GM12878 (cell line): ENCODE measurements around the gene RPS27L. TPM values are rescaled to one million over a fixed set of nuclear protein-coding genes. Genes with fewer than 3 reads are reported as not detected.

Experiments used
- ATAC-seq: fragments of 200-7000 bp; cut with Tn5 transposase; 3 replicates; pipeline ENCODE4 v1.9.1; 2020; ENCODE audit warnings: mild to moderate bottlenecking, moderate library complexity
- BruUV-seq: library from RNA; stranded (reverse); fragments of 400-500 nt; replicated peaks from 2 replicates; lab custom pipeline; 2021; lab: Mats Ljungman, UMichigan
- CTCF ChIA-PET: fragments of 300-600 bp; sonication (Branson Sonifier 250); formaldehyde crosslinking; extraction: SDS; loops from one replicate; lab custom pipeline; 2021; ENCODE audit warnings: inconsistent platforms; lab: Yijun Ruan, JAX
- POLR2A ChIA-PET: fragments of 350-600 bp; formaldehyde crosslinking; extraction: SDS; loops from one replicate; lab custom pipeline; 2021; ENCODE audit warnings: inconsistent platforms; lab: Charles Lee
- RAD21 ChIA-PET: fragments of 300-600 bp; sonication (Branson Sonifier 250); formaldehyde crosslinking; loops from one replicate; lab custom pipeline; 2023; ENCODE audit warnings: antibody characterized with exemption; ENCODE audit not compliant: unreplicated experiment; lab: Charles Lee
- SMC1A ChIA-PET: fragments of 300-600 bp; sonication (Branson Sonifier 250); formaldehyde crosslinking; loops from one replicate; lab custom pipeline; 2023; ENCODE audit not compliant: unreplicated experiment, uncharacterized antibody; lab: Charles Lee
- DNase-seq: peaks from one replicate; pipeline ENCODE4 v3.0.0-alpha.2; 2011; ENCODE audit warnings: low read depth, low spot score
- FAIRE-seq: peaks from 3 replicates; lab custom pipeline; 2011; peaks lifted over from hg19 to GRCh38; lab: Jason Lieb, UNC
- H2AFZ ChIP-seq: 2 replicates; pipeline ENCODE4 v1.6.0; 2011; ENCODE audit warnings: low read depth, low read length, control low read depth; ENCODE audit not compliant: control insufficient read depth
- H3K27ac ChIP-seq: 2 replicates; pipeline ENCODE4 v1.5.1; 2011; ENCODE audit warnings: control low read depth; ENCODE audit not compliant: control insufficient read depth, insufficient read depth
- H3K27me3 ChIP-seq, 2 experiments: replicated peaks in 1 of 2; 2 replicates each; pipeline versions ENCODE4 v1.6.0 to v1.6.1; 2011; ENCODE audit warnings: low read length in 1 of 2; ENCODE audit not compliant: control insufficient read depth in 2 of 2, insufficient read depth in 2 of 2
- H3K36me3 ChIP-seq, 2 experiments: 2 replicates each; pipeline ENCODE4 v1.5.1; 2011; ENCODE audit warnings: low read length in 1 of 2; ENCODE audit not compliant: control insufficient read depth in 2 of 2, insufficient read depth in 2 of 2
- H3K4me1 ChIP-seq: 2 replicates; pipeline ENCODE4 v1.6.1; 2011; ENCODE audit warnings: mild to moderate bottlenecking, low read length, moderate library complexity, mixed read lengths; ENCODE audit not compliant: control insufficient read depth, insufficient read depth
- H3K4me2 ChIP-seq: 2 replicates; pipeline ENCODE4 v1.6.0; 2011; ENCODE audit warnings: control low read depth; ENCODE audit not compliant: control insufficient read depth, insufficient read depth
- H3K4me3 ChIP-seq: fragments of 200-600 bp; sonication (generic); 2 replicates; pipeline ENCODE4 v1.5.1; 2016
- H3K79me2 ChIP-seq: 2 replicates; pipeline ENCODE4 v1.6.0; 2011; ENCODE audit warnings: low read length; ENCODE audit not compliant: control insufficient read depth, insufficient read depth
- H3K9ac ChIP-seq: 2 replicates; pipeline ENCODE4 v1.8.0; 2011; ENCODE audit warnings: low read length, control low read depth, mixed read lengths; ENCODE audit not compliant: control insufficient read depth, insufficient read depth
- H3K9me3 ChIP-seq: replicated peaks from 3 replicates; pipeline ENCODE4 v1.5.1; 2011; ENCODE audit warnings: mild to moderate bottlenecking, low read length; ENCODE audit not compliant: control insufficient read depth, insufficient read depth
- H4K20me1 ChIP-seq: 2 replicates; pipeline ENCODE4 v1.6.0; 2011; ENCODE audit not compliant: control insufficient read depth, insufficient read depth
- CUX1 ChIP-seq: IDR thresholded peaks from 2 replicates; pipeline ENCODE4 v1.6.1; 2012; ENCODE audit warnings: improper control_type of control experiment, low read depth, low read length; ENCODE audit not compliant: insufficient replicate concordance
- EP300 ChIP-seq, 2 experiments: fragments of 150-350 bp in 1 of 2; IDR thresholded peaks; 2 replicates each; pipeline ENCODE4 v1.6.1; 2011 to 2012; ENCODE audit warnings: low read depth in 2 of 2, low read length in 2 of 2, borderline replicate concordance in 1 of 2, improper control_type of control experiment in 1 of 2, inconsistent platforms in 1 of 2; ENCODE audit not compliant: control insufficient read depth in 1 of 2
- HDAC6 ChIP-seq: fragments of 200-600 bp; sonication (generic); IDR thresholded peaks from one replicate; pipeline ENCODE4 v1.8.0; 2017; ENCODE audit warnings: antibody characterized with exemption; ENCODE audit not compliant: unreplicated experiment
- HSF1 ChIP-seq: fragments of 150-350 bp; IDR thresholded peaks from 2 replicates; pipeline ENCODE4 v1.6.1; 2014; ENCODE audit warnings: mild to moderate bottlenecking, low read depth, low read length
- JUNB ChIP-seq: IDR thresholded peaks from 2 replicates; pipeline ENCODE4 v1.6.1; 2016; ENCODE audit warnings: antibody characterized with exemption, mild to moderate bottlenecking
- RAD51 ChIP-seq: fragments of 450-650 bp; IDR thresholded peaks from 2 replicates; pipeline ENCODE4 v1.6.1; 2016; ENCODE audit warnings: moderate library complexity, mild to moderate bottlenecking, inconsistent platforms
- SMAD5 ChIP-seq: IDR thresholded peaks from 2 replicates; pipeline ENCODE4 v1.6.1; 2016; ENCODE audit warnings: antibody characterized with exemption, low read depth
- SREBF1 ChIP-seq: IDR thresholded peaks from 2 replicates; pipeline ENCODE4 v1.6.1; 2012; ENCODE audit warnings: mild to moderate bottlenecking, low read length
- USF1 ChIP-seq: IDR thresholded peaks from 2 replicates; pipeline ENCODE4 v1.6.1; 2011; ENCODE audit warnings: borderline replicate concordance, low read depth, mild to moderate bottlenecking, moderate library complexity, mixed read lengths, low read length; ENCODE audit not compliant: insufficient read depth; ENCODE audit errors: extremely low read length
- ZNF592 ChIP-seq: fragments of 450-650 bp; IDR thresholded peaks from 2 replicates; pipeline ENCODE4 v1.6.1; 2017; ENCODE audit warnings: mild to moderate bottlenecking, moderate library complexity
- WGBS: methylation state at CpG from one replicate; pipeline ENCODE4 v1.1.6; 2016; ENCODE audit warnings: low lambda C conversion rate; ENCODE audit not compliant: insufficient replicate concordance, insufficient coverage; ENCODE audit errors: missing lambda C conversion rate; 5-methylcytosine and 5-hydroxymethylcytosine counted together
- in situ Hi-C: fragments of 300-500 bp; cut with MboI; formaldehyde crosslinking; loops from 9 replicates; pipeline ENCODE4 v1.14.3; 2018; ENCODE audit warnings: mixed read lengths
- intact Hi-C: fragments of 100-400 bp; cut with micrococcal nuclease; formaldehyde crosslinking; loops from one replicate; pipeline ENCODE4 v1.14.2; 2022; ENCODE audit not compliant: unreplicated experiment
- polyA plus RNA-seq, 11 experiments: library from polyadenylated mRNA; depleted of rRNA in 4 of 11; unstranded in 6 of 11; stranded (reverse) in 5 of 11; fragments of >200 nt; fragmentation: Nextera tagmentation in 4 of 11; fragmentation: Illumina TruSeq in 1 of 11; extraction: Ambion mirVana in 4 of 11; extraction: Trizol in 1 of 11; gene quantifications; 1 replicate in 1 of 11; 2 replicates in 10 of 11; pipeline versions ENCODE4 v1.2.1 to v1.2.3, GENCODE V29; 2011 to 2016; ENCODE audit warnings: inconsistent platforms in 2 of 11, missing spikeins in 2 of 11, low read depth in 1 of 11
- total RNA-seq, 4 experiments: library from RNA; depleted of rRNA in 3 of 4; stranded (reverse); fragments of >200 nt in 3 of 4; fragmentation: Illumina TruSeq in 1 of 4; extraction: Trizol in 1 of 4; gene quantifications; 2 replicates each; pipeline versions ENCODE4 v1.2.1 to v1.2.3, GENCODE V29; 2013 to 2021

Gene RPS27L
- total and polyA plus RNA-seq, 10 of the 15 experiments (the other 5 are each of a cell fraction or from before 2014, with no cell fraction given), result 133 to 970 (median 220) TPM

GRCh38 chr15:63195569-63196015 is 38.3 kb upstream of the RPS27L start:
- Histone ChIP-seq H3K4me2 (peak overlapping the region; percentile 85), H3K27ac (peak overlapping the region; percentile 51), H3K36me3 (peaks cover 0 to 13% of the 10 kb centered on the region in 2 experiments; a peak in 1 of 4 replicates), H3K4me3 (peak overlapping the region; percentile 96; the same call in 1 of the 2 replicates), H3K9ac (no peak overlapping the region), H3K4me1 (peaks cover 40% of the 10 kb centered on the region), H3K79me2 (peaks cover 98% of the 10 kb centered on the region), H2AFZ (no peak overlapping the region), H3K27me3 (no peaks in the 10 kb centered on the region), H4K20me1 (no peaks in the 10 kb centered on the region), H3K9me3 (no peaks in the 10 kb centered on the region)
- DNase-seq, result no peak
- in situ Hi-C loops (no loop called here), intact Hi-C loops (loop anchor here (2.0 to 10.0 kb wide), 2 partner anchors 15 to 309 kb away; partner anchors contain the start of gene USP3)
- BruUV-seq, result no TSS peak
- 35% methylated on average over 3 of the region's 3 CpGs for WGBS
- CTCF ChIA-PET, result interaction anchor here (0.8 to 8.7 kb wide), 16 partner anchors 9 to 148 kb away, joined by 3 to 90 read pairs (median 4); partner anchors contain the start of gene RPS27L
- RAD21 ChIA-PET, result interaction anchor here (0.6 to 6.4 kb wide), 17 partner anchors 8 to 314 kb away, joined by 3 to 58 read pairs (median 5); no protein-coding TSS in a partner anchor
- POLR2A ChIA-PET, result interaction anchor here (1.1 to 8.6 kb wide), 8 partner anchors 8 to 46 kb away, joined by 3 to 118 read pairs (median 4); partner anchors contain the start of gene RPS27L
- ATAC-seq, result peak; percentile 2; the same call in 1 of the 3 replicates
- no peak for FAIRE-seq
- SMC1A ChIA-PET, result interaction anchor here (0.7 to 8.8 kb wide), 16 partner anchors 8 to 209 kb away, joined by 3 to 252 read pairs (median 4); partner anchors contain the start of genes APH1B and RPS27L
- TF ChIP-seq HSF1 (no peak), EP300 (IDR thresholded peaks at IDR 0.05; ENCODE audit: borderline replicate concordance in 1 of 2, control insufficient read depth in 1 of 2, low read depth in 2 of 2, low read length in 2 of 2) (no peak), SREBF1 (no peak), RAD51 (no peak), ZNF592 (no peak), HDAC6 (no peak), SMAD5 (no peak), CUX1 (no peak), USF1 (no peak), JUNB (no peak)
